Choroid plexus epithelial cell (primary cell): ENCODE data around the gene CEPT1.

Experiments
- DNase-seq: peaks from one replicate; pipeline ENCODE4 v3.0.0-alpha.2; 2010; ENCODE audit warnings: low read depth
- H3K4me3 ChIP-seq: 2 replicates; pipeline ENCODE4 v1.5.1; 2011; ENCODE audit warnings: low read depth, mild to moderate bottlenecking, control low read depth, low read length, moderate library complexity
- TF ChIP-seq, protein P1 (sequence below): conservative IDR thresholded peaks from 2 replicates; pipeline ENCODE4 v1.5.1; 2011; ENCODE audit warnings: low read depth, mild to moderate bottlenecking, control low read depth, inconsistent platforms, low read length, moderate library complexity

Gene CEPT1

GRCh38 chr1:111216751-111217150 lies 76.7 kb downstream of the CEPT1 start:
- no peak for DNase-seq
- TF ChIP-seq, protein P1, sequence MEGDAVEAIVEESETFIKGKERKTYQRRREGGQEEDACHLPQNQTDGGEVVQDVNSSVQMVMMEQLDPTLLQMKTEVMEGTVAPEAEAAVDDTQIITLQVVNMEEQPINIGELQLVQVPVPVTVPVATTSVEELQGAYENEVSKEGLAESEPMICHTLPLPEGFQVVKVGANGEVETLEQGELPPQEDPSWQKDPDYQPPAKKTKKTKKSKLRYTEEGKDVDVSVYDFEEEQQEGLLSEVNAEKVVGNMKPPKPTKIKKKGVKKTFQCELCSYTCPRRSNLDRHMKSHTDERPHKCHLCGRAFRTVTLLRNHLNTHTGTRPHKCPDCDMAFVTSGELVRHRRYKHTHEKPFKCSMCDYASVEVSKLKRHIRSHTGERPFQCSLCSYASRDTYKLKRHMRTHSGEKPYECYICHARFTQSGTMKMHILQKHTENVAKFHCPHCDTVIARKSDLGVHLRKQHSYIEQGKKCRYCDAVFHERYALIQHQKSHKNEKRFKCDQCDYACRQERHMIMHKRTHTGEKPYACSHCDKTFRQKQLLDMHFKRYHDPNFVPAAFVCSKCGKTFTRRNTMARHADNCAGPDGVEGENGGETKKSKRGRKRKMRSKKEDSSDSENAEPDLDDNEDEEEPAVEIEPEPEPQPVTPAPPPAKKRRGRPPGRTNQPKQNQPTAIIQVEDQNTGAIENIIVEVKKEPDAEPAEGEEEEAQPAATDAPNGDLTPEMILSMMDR, result no peak

GRCh38 chr1:111217183-111217910 lies 77.3 kb downstream of the CEPT1 start:
- DNase-seq, result no peak
- no peak overlapping the region for H3K4me3 ChIP-seq
- TF ChIP-seq, protein P1, result no peak

More at GRCh38 chr1:111216751-111217150, 76.7 kb downstream of the CEPT1 start:
- H3K4me3 ChIP-seq, result no peak overlapping the region

GRCh38 chr1:111218701-111219556 lies 78.9 kb downstream of the CEPT1 start:
- H3K4me3 ChIP-seq, result no peak overlapping the region
- DNase-seq, result no peak
- TF ChIP-seq, protein P1, result no peak

DNA sequence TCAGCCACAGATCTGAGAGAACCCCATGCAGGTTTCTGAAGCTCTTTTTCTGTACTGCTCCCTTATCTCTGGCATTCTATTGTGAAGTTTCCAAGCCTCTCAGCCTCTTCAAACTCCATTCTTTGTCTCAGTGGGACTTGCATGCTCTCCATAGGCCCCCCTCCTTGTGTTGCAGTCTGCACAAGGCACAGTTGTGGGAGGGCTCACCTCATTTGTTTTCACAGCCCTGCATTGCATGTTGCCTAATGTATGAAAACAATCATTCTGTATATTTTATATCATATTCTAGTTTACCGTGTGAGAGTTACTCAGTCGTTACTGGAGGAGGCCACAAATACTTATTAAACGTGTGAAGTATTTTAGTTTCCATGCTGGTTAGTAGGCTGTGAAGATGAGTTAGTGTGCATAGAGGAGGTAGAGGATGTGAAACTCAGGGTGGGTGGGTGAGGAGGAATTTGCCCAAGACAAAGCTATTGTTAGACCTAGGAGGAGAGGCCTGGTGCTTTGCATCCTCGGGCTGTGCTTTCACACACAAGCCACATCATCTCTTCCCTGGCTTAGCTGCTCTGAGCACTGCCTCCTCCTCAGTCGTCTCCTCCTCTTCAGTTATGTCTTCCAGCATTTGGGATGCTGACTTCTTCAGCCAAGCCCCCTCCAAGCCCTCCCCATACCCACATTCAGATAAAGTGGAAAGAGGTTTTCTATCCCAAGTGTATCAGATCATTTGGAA lies 79.7 kb downstream of the CEPT1 start:
- DNase-seq, result no peak
- no peak overlapping the region for H3K4me3 ChIP-seq
- TF ChIP-seq, protein P1, result no peak

GRCh38 chr1:111220302-111220890 lies 80.4 kb downstream of the CEPT1 start:
- TF ChIP-seq, protein P1, result no peak
- H3K4me3 ChIP-seq, result no peak overlapping the region
- DNase-seq, result no peak

DNA sequence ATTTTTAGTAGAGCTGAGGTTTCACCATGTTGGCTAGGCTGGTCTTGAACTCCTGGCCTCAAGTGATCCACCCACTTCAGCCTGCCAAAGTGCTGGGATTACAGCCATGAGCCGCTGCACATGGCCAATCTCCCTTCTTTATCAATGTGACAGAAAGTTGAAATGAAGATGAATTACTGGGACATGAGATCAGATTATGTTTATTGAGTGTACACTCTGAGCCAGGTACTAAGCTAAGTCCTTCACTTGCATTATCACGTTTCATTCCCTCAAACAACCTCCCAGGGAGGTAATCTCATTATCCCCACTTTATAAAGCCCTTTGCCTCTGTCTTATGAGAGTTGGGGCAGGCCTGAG lies 81.2 kb downstream of the CEPT1 start:
- DNase-seq, result no peak
- no peak overlapping the region for H3K4me3 ChIP-seq
- TF ChIP-seq, protein P1, result no peak
